ENCODE data around the gene MAST2.
"Not testable (repeated sequence)": the region's sequence is repeated elsewhere in the genome, so short reads cannot be mapped to it uniquely, and the experiment has no call there.

Gene MAST2

DNA sequence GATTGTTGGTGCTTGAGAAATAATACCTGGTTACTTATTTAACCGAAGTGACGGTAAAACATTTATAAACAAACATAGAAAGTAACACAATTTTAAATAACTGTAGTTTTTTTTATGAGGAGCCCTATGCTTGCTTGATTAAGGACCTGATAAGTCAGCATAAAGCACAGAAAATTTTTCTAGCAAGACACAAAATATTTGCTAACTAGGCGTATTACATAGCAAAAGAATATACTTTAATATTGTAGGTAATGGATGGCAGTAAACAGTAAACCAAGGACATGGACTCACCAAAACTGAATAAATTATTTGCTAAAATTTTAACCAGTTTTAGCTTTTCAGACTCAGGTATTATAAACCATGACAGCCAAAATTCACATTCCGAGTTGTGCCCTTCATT, 90.9 kb downstream of the MAST2 start:
- DNase-seq (ENCODE audit: low spot score), result no peak

DNA sequence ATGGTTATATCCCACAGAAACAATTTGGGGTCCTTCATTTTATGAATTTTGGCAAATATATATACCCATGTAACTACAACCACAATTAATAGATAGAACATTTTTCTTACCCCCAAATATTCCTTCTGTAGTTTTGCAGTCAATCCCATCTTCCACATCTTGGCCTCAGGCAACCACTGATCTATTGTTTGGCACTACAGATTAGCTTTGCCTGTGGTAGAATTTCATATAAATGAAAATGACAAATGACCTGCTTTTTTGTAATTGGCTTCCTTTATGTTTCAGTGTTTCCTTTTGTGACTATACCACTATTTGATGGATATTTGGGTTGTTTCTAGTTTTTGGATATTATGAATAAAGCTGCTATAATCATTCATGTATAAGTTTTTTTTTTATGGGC, 91.5 kb downstream of the MAST2 start:
- no peak for DNase-seq (ENCODE audit: low spot score)

DNA sequence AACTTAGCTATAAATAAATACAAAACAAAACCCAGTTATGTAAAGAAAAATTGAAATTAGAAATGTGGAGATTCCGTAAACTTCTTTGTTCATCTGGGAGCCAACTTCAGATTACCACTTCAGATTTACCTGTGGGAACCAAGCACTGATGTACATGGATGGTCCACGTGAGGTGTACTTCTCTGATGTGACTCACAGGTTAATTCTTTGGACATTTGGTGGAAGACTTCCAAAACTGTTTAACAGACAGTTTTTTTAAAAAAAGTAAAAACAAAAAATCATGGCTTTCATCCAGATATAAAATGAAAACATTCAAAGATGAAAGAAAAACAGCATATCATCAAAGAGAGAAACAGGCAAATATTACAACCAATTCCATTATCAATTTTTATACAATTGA, 92.0 kb downstream of the MAST2 start:
- DNase-seq (ENCODE audit: low spot score), result no peak

DNA sequence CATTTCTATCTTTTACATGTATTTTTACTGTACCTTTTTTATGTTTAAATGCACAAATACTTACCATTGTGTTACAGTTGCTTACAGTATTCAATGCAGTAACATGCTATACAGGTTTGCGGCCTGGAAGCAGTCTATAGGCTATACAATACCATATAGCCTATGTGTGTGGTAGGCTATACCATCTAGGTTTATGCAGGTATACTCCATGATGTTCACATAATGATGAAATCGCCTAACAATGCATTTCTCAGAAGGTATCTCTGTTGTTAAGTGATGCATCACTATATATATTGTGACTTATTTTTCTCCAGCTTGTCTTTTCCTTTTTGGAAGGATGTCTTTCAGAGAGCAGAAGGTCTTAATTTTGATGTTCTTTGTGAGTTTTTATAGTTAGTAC, 103.5 kb downstream of the MAST2 start:
- no peak for DNase-seq (ENCODE audit: low spot score)

DNA sequence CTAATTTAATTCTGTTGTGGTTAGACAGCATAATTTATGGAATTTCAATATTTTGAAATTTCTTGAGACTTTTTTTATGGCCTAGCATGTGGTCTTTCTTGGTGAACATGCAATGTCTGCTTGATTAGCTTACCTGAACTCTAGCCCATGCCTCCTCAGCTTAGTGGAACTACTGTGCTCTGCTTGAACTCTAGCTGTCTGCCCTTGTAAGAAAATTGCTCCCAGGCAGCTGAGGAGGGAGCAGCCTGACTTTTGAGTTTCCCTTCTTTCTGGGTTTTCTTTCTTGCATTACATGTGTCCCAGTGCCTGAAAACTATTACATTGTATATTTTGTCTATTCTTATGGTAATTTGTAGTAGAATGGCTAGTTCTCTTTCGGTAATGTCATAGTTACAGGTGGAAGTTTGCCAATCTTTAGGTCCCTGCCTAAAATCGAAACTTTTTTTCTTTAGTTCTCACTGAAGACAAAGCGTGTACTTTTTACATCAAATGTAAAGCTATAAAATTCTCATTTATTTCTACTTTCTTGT, 105.3 kb downstream of the MAST2 start:
- DNase-seq (ENCODE audit: low spot score), result no peak

DNA sequence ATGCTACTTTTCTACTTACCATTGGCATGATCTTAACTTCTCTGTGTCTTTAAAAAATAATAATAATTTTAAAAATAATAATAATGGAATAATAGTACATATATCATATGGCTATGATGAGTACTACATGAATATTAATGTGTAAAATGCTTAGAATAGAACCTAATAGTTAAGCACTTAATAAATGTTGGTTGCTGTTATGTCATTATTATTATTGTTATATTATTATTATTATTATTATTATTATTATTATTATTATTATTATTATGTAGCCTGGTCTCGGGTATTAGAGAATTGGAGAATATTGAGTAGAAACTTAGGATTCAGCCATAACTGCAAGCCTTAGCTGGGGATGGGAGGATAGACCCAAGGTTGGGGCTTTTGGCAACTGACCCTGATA, 108.2 kb downstream of the MAST2 start:
- no peak for DNase-seq (ENCODE audit: low spot score)

DNA sequence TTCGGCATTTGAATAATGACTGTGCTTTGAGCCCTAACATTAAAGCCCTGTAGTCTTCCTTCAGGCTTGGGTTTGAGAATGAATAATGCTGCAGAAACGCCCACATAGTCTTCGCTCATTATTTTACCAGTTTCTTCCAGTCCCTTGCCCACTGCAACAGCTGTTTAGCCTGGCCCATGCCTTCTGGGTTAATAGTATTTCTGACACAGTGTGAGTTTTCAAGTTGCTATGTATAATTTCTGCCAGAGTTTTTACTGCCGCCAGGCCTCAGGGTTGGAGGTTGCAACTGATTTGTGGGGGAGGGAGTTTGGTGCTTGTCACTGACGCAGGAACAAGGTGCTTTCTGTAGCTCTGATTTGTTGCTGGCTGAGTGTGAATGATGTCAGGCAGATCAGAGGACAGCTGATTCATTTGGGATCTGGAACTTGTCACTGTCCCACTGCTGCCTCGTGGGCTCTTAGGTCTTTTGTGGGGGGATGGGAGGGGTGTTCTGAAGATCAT, 109.8 kb downstream of the MAST2 start:
- no peak for DNase-seq (ENCODE audit: low spot score)

DNA sequence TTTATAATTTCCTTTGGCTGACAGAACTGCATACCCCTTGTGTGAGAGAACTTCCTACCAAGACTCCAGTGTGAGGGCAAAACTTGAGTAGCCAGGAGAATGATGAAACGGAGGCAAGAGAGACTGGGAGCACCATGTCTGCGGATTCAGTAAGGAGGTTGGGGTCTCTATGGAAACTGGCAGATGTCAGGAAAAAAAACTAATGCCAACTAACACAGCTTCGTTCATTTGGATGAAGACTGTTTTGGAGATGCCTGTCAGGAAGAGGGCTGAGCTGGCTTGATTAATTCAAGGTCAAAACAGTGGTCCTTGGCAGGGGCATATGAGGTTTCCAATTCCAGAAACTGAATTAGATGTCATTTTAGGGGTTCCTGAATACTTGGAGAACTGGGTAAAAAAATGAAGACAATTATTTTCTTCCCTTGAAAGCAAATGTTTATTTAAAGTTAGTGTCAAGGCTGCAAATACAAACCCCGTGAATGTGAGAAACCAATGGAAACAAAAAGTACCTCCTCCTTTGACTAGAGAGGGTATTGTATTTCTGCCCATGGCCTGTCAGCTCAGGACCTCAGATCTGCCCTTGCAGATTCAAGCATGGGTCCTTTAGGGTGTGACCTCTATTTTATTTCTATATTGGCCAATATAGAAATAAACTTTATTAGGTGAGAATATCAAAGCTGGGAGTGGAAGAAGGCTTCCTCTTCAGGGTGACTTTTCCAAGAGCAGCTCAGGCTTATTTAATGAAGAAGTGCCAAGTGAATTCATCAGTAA, 110.5 kb downstream of the MAST2 start:
- no peak for DNase-seq (ENCODE audit: low spot score)

DNA sequence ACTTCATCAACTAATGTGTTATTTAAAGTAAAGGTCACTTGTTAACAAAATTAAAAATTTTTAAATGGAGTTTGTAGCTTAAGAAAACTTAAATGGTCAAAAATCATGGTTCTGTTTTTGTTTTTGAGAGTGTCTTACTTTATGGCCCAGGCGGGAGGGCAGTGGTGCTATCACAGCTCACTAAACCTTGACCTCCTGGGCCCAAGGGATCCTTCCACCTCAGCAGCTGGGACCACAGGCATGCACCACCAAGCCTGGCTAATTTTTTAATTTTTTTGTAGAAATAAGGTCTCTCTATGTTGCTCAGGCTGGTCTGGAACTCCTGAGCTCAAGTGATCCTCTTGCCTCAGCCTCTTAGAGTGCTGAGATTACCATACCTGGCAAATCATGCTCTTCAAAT, 111.4 kb downstream of the MAST2 start:
- DNase-seq (ENCODE audit: low spot score), result no peak

DNA sequence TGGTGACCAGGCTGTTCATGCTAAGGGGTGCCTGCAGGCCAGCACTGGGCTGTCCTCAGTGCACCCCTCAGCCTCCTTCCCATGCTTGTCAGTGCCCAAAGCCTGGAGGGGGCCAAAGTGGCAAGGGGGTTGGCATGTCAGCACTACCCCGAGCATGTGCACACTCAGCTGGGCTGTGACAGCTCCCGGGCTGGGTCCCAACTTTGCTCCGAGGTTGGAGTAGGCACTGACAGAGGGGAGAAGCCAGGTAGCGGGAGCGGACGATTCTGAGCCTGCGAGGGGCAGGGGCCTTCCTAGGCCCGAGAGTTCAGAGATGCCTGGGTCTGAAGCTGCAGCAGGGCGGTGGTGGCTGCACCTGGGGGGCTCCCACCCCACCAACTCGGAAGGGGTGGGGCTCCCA, 119.0 kb downstream of the MAST2 start:
- DNase-seq (ENCODE audit: low spot score), result no peak

DNA sequence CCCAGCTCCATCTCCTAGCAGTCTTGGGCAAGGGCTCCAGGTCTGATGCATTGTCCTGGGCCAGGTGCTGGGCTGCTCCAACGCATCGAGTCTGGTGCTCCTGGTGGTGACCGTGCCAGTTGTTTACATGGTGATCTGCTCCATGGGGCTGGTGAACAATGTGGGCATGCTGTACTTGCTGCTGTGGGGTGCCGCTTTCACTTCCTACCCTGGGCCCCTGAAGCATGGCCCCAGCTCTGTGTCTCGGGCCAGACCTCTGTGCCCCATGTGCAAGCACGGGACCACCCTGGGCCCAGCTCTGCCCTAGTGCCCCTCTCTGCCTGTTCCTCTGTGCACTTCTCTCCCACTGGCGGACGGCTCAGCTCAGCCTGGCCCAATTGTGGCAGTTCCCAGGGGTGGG, 119.4 kb downstream of the MAST2 start:
- DNase-seq (ENCODE audit: low spot score), result no peak

DNA sequence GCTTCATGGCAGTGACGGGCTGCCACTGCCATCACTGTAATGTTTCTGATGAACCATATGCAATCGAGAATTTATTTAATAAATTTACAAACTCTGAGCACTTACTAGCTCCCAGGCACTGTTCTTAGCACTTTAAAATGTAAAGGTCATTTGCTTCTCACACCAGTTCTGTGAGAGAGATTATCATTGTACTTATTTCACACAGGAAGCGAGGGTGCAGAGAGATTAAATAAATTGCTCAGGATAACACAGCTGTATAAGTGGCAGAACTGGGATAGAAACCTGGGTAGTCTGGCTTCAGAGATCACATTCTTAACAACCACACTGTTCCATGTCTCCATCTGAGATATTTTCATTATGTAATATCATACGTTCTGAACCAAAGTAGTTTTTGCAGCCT, 119.9 kb downstream of the MAST2 start:
- DNase-seq (ENCODE audit: low spot score), result no peak

DNA sequence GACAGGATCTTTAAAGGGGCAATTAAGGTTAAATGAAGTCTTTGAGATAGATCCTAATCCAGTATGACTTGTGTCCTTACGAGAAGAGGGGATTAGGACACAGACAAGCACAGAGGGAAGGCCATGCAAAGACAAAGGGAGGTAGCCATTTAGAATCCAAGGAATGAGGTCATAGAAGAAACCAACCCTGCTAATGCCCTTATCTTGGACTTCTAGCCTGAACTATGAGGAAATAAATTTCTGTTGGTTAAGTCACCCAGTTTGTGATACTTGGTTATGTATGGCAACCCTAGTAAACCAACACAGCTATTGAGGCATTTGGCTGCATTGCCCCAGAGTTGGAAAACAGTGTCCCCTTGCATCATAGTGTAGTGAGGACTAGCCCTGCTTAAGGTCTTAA, 121.3 kb downstream of the MAST2 start:
- DNase-seq (ENCODE audit: low spot score), result no peak

DNA sequence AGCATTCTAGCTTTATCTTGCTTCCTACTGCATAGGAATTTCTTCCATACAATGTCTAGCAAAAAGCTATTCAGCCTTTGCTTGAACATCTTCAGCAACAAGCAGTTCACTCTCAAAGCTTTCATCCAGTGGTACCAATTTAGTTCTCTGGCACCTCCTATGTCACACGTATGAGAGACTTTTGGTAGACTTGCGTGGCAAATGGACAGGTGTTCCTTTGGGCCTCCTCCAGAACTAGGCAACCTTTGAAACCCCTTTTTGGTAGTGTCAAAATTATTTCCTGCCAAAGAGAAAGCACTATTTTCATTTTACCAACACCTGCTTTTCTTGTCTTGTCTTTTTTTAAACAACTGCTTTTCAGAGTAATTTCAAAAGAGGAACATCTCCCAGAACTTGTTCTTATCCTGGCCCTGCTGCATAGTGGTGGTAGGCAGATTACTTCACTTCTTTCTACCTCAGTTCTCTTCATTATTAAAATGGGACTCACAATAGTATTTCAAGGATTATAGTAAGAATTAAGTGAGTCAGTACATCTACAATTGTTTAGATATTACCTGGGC, 122.4 kb downstream of the MAST2 start:
- no peak for DNase-seq (ENCODE audit: low spot score)

DNA sequence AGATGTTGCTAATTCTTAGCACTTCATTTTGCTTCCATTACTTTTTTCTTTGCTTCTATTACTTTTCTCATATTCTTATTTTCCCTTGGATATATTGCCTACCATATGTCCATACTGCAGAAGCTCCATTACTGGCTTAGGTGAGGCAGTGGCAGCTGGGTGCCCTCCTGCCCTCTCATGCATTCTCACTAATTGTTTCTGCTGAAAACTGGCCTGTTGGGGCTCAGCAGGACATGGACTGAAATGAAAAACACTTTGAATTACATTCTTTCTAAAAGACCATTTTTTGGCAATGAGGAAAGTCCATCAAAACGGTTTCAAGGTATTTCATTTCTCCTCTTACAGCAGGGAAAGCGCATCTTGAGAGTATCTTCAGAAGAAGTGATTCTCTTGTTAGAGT, 122.9 kb downstream of the MAST2 start:
- no peak for DNase-seq (ENCODE audit: low spot score)

DNA sequence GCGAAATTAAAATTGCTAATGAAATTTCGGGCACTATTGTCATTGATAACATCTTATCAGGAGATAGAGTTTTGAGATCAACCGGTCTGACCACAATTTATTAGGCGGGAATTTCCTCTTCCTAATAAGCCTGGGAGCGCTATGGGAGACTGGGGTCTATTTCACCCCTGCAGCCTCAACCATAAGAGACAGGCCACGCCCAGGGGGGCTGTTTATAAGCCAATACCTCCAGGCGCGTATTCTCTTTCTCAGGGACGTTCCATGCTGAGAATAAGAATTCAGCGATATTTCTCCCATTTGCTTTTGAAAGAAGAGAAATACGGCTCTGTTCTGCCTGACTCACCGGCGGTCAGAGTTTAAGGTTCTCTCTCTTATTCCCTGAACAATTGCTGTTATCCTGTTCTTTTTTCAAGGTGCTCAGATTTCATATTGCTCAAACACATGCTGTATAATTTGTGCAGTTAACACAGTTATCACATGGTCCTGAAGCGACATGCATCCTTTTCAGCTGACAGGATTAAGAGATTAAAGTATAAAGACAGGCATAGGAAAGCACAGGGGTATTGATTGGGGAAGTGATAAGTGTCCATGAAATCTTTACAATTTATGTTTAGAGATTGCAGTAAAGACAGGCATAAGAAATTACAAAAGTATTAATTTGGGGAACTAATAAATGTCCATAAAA, 124.0 kb downstream of the MAST2 start:
- DNase-seq (ENCODE audit: low spot score), result not testable (repeated sequence)

DNA sequence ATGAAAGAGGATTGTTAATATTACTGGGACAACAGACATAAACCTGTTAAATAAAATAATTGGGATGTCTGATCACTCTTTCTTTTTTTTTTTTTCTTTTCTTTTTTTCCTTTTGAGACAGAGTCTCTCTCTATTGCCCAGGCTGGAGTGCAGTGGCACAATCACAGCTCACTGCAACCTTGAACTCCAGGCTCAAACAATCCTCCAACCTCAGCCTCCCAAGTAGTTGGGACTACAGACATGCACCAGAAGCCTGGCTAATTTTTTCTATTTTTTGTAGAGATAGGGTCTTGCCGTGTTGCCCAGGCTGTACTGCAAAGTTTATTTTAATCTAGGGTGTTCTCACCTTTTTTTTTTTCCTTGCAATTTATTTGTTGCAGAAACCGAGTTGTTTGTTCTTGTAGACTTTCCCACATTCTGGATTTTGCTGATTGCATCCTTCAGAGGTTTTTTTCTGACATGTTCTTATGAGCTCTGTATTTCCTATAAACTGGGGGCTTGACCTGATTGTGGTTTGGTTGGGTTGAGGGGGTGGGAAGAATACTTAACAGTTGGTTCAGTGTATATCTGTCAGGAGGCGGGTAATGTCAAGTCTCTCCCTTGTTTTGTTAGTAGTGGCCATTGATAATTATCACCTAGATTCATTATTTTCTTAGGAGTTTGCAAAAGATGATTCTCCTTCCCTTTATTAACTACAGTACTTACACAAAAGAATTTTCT, 125.2 kb downstream of the MAST2 start:
- DNase-seq (ENCODE audit: low spot score), result no peak

DNA sequence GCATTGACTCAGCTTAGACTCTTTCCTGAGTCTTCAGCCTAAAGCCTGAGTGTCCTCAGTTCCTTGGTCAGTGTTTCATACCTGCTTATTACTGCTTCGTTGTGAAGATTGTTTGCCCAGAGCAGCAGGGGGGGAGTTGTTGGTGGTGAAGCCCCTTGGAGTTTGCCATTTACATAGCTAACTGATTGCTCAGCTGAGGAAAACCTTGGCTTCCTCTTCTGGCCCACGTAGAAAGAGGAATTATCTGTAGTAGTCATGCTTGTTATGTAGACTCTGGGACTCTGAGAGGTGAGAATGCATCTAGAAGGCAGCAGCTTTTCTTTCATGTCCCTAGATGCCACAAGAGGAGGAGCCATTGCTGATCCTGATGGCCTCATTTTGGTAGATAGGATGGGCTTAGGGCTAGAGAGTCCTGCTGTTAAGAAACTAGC, 125.9 kb downstream of the MAST2 start:
- peak; percentile 38 for DNase-seq (ENCODE audit: low spot score)

DNA sequence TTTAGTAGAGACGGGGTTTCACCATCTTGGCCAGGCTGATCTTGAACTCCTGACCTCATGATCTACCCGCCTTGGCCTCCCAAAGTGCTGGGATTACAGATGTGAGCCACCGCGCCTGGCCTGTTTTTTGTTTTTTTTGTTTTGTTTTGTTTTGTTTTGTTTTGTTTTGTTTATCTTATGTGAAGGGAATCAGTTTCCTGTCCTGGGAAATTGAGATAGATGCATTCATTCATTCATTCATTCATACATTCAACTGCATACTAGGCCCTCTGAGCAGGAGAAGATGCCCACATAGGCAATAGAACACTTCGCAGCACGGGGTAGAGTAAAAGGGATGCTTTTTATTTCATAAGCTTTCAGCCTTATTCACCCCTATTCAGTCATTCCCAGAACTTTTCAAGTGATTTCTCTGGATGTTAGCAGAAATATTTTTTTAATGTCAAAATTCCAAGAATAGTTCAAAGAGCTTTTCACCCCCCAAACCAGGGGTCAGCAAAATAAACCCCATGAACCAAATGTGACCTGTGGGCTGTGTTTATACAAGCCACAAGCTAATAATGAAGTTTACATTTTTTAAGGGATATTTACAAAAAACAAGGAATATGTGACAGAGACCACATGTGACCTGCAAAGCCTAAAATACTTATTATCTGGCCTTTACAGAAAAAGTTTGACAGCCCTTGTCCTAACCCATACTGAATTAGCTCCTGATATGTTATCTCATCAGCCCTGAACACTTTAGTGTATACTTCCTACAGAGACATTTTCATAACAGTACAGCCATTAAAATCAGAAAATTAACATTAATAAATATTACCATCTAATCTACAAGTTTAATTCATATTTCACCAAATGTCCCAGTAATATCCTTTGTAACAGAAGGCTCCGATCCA, 127.1 kb downstream of the MAST2 start:
- DNase-seq (ENCODE audit: low spot score), result no peak

DNA sequence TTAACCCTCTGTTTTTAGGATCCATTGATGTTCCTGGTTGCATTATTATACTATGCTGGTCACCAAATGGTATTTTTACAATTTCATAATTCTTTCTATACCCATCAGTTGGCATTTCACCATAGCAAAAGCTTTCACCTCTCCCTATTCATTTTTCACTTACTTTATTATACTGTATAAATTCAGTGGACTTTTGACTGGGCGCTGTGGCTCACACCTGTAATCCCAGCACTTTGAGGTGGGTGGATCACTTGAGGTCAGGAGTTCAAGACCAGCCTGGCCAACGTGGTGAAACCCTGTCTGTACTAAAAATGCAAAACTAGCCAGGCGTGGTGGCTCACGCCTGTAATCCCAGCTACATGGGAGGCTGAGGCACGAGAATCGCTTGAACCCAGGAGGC, 128.8 kb downstream of the MAST2 start:
- DNase-seq (ENCODE audit: low spot score), result not testable (repeated sequence)

DNA sequence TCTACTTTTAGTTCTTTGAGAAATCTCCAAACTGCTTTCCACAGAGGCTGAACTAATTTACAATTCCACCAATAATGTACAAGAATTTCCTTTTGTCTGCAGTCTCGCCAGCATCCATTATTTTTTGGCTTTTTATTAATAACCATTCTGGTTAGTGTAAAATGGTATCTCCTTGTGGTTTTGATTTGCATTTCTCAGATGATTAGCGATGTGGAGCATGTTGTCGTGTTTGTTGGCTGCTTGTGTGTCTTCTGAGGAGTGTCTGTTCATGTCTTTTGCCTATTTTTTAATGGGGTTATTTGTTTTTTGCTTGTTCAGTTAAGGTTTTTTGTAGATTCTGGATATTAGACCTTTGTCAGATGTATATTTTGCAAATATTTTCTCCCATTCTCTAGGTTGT, 131.5 kb downstream of the MAST2 start:
- DNase-seq (ENCODE audit: low spot score), result no peak

Data from RKO (cell line).